Gastrocnemius medialis (tissue), 4 donors: ENCODE measurements around the gene SLC25A26.
"Not testable (repeated sequence)": the region's sequence is repeated elsewhere in the genome, so short reads cannot be mapped to it uniquely, and the experiment has no call there.

Experiments used
- CTCF ChIP-seq, 5 experiments: fragments of 450-650 bp in 3 of 5; fragments of 200-600 bp in 2 of 5; sonication (generic) in 2 of 5; IDR thresholded peaks in 4 of 5; conservative IDR thresholded peaks in 1 of 5; 1 replicate in 4 of 5; 2 replicates in 1 of 5; pipeline ENCODE4 v1.5.1; 2016 to 2019; ENCODE audit warnings: antibody characterized with exemption in 5 of 5, mild to moderate bottlenecking in 3 of 5, moderate library complexity in 3 of 5
- POLR2A ChIP-seq, 2 donors: fragments of 450-650 bp; IDR thresholded peaks; one replicate each; pipeline ENCODE4 v1.6.1; 2017; ENCODE audit warnings: antibody characterized with exemption in 2 of 2, mild to moderate bottlenecking in 2 of 2, moderate library complexity in 2 of 2

GRCh38 chr3:66299085-66299484 lies 78.3 kb downstream of the SLC25A26 start:
- not testable (repeated sequence) for TF ChIP-seq CTCF (IDR thresholded peaks at IDR 0.05 in 4 of 5, conservative IDR thresholded peaks at IDR 0.05 in 1 of 5); POLR2A (IDR thresholded peaks at IDR 0.05)
